Measurements from ENCODE around the gene DOCK1.

DOCK1 gene

GRCh38 chr10:127413326-127413725 lies 508.1 kb downstream of the DOCK1 start:
- no peak for DNase-seq

- DNase-seq: no peak
Measured at GRCh38 chr10:127414024-127414423, 508.8 kb downstream of the DOCK1 start.

GRCh38 chr10:127415116-127415515 lies 509.9 kb downstream of the DOCK1 start:
- no peak for DNase-seq

DNA sequence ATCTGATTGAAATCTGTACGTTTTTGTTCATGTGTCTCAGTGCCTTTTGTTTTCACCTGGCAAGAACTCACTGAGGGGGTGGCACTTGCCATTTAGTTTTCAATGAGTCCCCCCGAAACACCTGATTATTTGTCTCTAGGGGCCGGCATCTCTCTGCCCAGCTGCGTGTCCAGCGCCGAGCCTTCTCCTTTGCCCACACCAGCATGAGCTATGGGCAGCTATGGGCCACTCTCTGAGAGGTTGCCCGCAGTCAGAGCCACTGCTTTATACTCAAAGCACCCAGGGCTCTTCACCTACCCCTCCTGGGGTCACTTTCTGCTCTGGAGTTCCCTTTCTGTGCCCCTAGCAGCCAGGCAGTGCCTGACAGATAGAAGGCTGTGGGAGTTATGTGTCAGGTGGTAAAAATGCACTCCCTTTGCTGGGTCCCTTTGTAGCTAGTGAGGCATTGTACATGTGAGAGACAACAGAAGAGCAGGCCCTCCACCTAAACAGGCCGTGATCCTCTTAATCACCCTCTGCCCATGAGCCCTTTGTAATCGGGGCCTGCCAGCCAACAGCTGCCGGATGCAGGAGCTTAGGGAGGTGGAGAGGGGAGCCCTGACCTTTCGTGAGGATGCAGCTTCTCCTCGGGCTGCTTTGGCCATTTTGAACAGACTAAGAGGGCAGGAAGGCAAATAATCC lies 510.8 kb downstream of the DOCK1 start:
- no peak for DNase-seq

GRCh38 chr10:127417031-127417430 lies 511.8 kb downstream of the DOCK1 start:
- DNase-seq: no peak

DNA sequence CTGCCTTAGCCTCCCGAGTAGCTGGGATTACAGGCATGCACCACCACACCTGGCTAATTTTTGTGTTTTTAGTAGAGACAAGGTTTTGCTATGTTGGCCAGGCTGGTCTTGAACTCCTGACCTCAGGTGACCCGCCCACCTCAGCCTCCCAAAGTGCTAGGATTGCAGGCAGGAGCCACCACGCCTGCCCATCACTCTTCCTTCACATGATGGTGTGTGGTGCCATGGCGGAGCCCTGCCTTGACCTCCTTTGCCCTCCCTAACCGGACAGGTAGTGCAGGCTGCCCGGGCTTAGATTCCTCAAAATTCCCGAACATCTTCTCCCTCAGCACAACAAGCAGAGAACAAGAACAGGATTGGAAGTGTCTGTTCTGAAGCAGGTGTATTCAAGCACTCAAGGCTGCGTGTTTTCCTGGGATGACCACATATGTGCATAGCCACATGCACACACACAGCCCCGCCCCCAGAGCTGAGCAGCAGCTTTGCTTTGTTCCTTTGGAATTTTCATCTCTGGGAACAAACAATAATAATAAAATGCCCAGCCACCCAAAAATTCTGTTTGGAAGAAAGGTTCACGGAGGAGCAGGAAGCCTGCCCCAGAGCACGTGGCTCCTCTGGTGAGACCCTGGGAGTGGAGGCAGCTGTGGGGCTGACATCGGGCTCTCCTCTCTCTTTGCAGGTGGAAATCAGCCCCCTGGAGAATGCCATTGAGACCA lies 512.6 kb downstream of the DOCK1 start:
- DNase-seq: no peak

- no peak for DNase-seq
Measured at GRCh38 chr10:127418536-127419168, 513.4 kb downstream of the DOCK1 start.

GRCh38 chr10:127420138-127420684 lies 515.0 kb downstream of the DOCK1 start:
- DNase-seq: no peak

DNA sequence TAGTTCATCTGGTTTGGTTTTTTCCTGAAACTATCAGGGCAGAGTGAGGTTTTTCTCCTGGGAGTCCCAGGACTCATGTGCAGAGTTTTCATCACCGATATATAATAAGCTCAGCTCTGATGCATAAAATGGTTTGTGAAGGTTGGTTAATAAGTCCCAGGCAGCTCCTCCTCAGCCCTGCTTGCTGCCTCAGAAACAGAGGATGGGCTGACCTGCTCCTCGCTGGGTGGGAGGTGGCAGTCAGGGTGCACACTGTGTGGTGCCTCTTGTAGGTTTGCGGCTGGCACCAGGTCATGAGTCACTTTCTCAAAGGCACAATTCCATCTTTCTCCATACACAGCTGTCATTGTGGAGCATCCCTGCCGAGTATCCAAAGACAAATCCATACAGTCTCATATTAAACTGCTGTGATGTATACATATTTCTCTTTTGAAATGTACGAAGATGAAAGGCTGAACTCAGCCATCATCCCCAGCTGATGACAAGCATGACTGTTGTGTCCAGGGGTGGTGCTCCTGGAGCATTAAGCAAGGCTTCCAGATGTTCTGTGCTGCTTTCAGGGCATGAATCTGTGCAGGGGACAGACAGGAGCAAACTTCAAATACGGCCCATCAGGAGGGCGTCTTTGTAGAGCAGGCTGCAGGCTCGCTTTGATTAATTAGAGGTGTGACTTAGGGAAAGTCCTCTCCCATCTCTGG lies 518.1 kb downstream of the DOCK1 start:
- no peak for DNase-seq

DNA sequence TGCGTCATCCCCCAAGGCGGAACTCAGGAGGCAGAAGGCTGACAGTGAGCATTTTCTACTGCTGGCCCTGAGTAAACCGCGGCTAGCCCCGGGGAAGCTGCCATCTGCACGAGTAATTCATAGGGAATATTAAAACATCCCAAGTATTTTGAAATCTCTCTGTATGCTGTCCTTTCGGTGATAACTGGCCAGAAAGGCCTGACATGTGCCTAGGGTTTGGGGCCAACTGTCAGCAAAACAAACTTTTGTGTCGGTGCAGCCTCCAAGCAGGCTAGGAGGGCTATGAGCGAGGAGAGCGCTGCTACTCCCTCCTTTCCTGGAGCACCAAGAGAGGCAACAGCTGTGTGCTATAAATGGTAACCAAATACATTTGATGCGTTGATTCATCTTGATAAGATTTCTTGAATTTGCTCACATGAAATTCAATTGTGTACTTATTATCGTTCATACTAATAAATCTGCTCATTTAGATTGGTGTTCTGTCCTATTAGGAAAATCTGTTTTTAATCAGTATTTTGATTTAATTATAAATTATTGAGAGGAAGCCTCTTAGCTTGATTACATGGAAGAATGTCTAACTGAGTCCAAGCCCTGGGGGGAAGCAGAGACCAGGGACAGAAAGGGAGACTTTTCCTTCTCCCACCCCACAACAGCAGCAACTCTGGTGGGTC lies 519.5 kb downstream of the DOCK1 start:
- DNase-seq: no peak

- no peak for DNase-seq
Measured at GRCh38 chr10:127426746-127427145, 521.5 kb downstream of the DOCK1 start.

GRCh38 chr10:127427926-127428325 lies 522.7 kb downstream of the DOCK1 start:
- no peak for DNase-seq

DNA sequence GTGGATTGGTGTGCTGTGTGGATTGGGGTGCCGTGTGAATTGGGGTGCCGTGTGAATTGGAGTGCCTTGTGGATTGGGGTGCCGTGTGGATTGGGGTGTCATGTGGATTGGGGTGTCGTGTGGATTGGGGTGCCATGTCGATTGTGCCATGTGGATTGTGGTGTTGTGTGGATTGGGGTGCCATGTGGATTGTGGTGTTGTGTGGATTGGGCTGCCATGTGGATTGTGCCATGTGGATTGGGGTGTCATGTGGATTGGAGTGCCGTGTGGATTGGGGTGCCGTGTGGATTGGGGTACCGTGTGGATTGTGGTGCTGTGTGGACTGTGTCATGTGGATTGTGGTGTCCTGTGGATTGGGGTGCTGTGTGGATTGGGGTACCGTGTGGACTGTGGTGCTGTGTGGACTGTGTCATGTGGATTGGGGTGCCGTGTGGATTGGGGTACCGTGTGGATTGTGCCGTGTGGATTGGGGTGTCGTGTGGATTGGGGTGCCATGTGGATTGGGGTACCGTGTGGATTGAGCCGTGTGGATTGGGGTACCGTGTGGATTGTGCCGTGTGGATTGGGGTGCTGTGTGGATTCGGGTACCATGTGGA lies 523.3 kb downstream of the DOCK1 start:
- DNase-seq: no peak

DNA sequence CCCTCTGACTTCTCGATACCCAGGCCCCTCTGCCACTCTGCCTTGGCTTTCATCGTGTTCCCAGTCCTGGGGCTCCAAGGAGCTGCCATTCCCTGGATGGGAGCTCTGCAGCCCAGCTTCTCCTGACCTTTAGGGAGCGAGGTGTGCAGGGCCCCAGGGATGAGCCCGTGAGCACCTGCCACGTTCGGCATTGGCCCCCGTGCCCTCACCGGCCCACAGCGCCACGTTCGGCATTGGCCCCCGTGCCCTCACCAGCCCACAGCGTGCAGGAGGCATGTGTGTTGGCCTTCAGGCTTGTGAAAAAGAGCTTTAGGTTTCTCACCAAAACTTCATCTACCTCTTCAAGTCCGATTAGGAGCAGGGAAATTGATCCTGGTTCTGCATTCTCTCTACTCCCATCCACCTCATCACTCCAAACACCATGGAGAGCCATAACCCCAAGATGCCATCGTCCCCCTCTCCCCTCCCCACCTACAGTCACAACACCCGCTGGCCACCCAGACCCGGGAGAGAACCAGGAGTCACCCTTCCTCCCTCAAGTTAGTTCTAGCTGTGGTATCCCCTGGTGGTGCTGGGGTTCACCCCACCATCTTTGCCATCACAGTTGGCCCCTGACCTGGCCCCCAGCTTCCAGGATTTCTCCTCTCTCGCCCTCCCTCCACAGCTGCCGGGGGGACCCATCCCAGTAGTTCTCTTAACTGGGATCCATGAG lies 524.5 kb downstream of the DOCK1 start:
- DNase-seq: no peak

- DNase-seq: no peak
Measured at GRCh38 chr10:127431525-127431924, 526.3 kb downstream of the DOCK1 start.

DNA sequence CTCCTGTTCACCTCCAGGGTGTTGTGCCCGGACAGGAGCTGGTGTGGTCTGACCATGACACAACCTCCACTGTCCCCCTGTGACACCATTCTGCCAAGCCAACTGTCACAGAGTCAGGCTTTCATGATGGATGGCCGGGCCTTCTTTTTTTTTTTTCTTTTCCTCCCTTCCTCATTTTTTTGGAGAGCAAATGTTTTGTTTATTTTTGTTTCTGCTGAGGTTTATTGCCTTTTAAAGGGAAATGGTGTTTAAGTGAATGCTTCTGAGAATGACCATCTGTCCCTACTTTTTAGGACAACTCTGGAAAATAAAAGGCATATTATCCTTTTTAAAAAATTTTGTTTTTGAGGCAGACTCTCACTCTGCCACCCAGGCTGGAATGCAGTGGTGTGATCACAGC lies 528.8 kb downstream of the DOCK1 start:
- no peak for DNase-seq

GRCh38 chr10:127435246-127435645 lies 530.0 kb downstream of the DOCK1 start:
- no peak for DNase-seq

DNA sequence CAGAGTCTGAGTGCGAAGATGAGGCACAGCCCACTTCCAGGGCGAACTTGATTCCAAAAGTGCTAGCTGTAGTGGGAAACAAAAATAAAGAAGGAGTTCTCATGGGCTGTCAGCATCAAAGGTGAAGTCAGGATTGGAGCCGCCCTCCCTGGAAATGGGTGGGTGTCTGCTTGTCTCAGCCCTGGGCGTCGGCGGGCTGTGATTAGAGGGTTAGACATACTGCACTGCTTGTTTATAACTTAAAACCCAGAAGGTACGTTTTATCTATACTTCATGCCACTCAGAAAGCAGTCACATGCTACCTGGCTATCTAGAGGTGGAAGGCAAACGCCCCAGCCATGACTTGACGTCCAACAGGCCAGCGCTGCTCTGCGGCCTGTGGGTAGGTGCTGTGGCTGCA lies 535.1 kb downstream of the DOCK1 start:
- no peak for DNase-seq

DNA sequence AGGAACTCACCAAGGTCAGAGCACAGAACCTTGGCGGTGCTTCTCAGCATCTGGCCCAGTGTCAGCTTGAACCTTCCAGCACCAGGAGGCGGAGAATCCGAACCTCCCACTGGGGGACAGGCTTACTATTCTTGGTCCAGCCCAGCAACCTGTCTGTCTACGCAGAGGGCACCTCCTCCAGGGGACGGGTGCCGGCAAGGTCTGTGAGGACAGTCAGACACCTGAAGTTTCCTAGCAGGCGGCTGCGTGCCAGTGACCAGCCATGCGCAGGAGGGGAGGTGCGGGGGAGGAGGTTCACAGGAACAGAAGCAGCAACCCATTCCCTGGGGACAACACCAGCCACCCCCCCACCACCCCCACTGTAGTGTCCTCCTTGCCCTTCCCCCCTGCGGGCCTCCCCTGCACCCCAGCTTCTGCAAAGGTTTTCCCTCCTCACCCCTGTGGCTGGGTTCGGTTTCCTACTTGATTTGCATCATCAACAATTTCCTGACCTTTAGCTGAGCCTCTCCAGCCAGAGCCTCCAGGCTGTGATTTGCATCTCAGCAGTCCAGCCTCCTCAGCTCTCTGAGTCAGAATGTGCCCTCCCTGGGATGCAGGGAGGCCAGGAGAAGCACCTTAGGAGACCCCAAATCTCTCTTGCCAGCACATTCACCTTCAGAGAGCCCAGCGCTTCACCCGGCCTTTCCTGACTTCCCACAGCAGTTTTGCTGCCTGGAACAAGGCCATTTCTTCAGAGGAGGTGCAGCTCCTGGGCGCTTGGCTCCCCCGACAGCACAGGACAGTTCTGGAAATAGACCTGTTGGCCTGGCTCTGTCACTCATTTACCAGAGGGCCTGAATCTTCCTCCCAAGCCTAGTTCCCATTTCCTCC lies 536.4 kb downstream of the DOCK1 start:
- no peak for DNase-seq

DNA sequence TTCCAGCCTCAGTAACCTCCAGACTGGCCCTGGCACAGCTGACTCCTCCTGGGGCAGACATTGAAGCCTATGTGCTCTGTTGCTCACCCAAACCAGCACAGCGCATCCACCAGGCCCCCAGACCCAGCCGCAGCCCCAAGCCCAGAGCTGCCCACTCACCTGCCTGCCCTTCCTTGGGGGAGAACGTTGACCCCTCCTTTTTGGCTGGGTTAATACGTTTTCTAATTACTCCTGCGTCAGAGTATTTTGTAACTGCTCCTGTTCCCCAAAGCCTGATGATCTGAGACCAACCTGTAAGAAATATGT lies 536.9 kb downstream of the DOCK1 start:
- no peak for DNase-seq

DNA sequence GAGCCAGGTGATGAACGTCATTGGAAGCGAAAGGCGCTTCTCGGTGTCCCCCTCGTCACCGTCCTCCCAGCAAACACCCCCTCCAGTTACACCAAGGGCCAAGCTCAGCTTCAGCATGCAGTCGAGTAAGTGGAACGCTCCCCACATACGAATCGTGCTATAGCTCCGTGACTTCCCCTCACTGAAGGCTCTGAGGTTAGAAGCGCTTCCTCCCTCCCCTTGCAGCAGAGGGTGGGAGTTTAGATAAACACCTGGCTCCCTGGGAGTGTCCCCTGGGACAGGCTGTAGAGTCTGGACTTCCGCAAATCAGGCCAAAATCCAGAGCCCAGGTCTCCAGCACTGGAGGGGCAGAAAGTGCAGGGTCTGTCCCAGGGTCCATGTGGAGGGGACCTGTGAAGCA lies 538.9 kb downstream of the DOCK1 start:
- no peak for DNase-seq
